ENCODE results near the gene CRMP1.

DNA sequence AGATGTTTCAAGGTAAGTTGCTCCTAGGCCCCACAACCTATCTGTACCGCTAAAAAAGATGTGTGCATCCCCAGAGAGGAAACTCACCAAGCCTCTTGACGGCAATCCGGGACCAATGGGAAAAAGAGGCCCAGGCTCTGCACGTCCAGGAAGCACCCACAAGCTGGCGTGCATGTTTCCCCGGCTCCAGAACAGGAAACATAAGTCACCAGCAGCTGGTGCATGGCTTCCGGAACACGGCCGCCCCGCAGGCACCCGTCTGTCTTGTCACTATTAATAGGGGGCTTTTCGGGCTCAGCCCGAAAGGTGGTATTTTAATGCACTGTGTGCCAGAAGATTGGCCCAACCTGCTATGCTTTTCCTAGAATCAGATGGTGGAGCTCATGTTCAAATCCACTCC lies 22.2 kb downstream of the CRMP1 start:
- TF ChIP-seq, protein P1, sequence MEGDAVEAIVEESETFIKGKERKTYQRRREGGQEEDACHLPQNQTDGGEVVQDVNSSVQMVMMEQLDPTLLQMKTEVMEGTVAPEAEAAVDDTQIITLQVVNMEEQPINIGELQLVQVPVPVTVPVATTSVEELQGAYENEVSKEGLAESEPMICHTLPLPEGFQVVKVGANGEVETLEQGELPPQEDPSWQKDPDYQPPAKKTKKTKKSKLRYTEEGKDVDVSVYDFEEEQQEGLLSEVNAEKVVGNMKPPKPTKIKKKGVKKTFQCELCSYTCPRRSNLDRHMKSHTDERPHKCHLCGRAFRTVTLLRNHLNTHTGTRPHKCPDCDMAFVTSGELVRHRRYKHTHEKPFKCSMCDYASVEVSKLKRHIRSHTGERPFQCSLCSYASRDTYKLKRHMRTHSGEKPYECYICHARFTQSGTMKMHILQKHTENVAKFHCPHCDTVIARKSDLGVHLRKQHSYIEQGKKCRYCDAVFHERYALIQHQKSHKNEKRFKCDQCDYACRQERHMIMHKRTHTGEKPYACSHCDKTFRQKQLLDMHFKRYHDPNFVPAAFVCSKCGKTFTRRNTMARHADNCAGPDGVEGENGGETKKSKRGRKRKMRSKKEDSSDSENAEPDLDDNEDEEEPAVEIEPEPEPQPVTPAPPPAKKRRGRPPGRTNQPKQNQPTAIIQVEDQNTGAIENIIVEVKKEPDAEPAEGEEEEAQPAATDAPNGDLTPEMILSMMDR (IDR thresholded peaks at IDR 0.05; ENCODE audit: borderline replicate concordance, extremely low read depth, low read length, poor library complexity, severe bottlenecking): no peak
- TF ChIP-seq EZH2 (IDR thresholded peaks at IDR 0.05; ENCODE audit: borderline replicate concordance, low read depth, low read length, severe bottlenecking): no peak
